Panc1 (cell line): ENCODE results near the gene KRTAP12-2. TPM values are rescaled to one million over a fixed set of nuclear protein-coding genes. Genes with fewer than 3 reads are reported as not detected.

Experiments used
- ATAC-seq: fragments of 200-7000 bp; cut with Tn5 transposase; 2 replicates; pipeline ENCODE4 v1.9.1; 2020; ENCODE audit warnings: mild to moderate bottlenecking, moderate library complexity
- BruUV-seq: library from RNA; stranded (reverse); fragments of 400-500 nt; replicated peaks from 2 replicates; lab custom pipeline; 2021; lab: Mats Ljungman, UMichigan
- CTCF ChIA-PET: fragments of 300-600 bp; sonication (Branson Sonifier 250); formaldehyde crosslinking; loops from one replicate; lab custom pipeline; 2022; ENCODE audit warnings: antibody characterized with exemption; lab: Charles Lee
- POLR2A ChIA-PET: fragments of 300-600 bp; sonication (Branson Sonifier 250); formaldehyde crosslinking; loops from one replicate; lab custom pipeline; 2022; ENCODE audit warnings: antibody characterized with exemption; lab: Charles Lee
- DNase-seq: peaks from one replicate; pipeline ENCODE4 v3.0.0-alpha.2; 2010; ENCODE audit warnings: low read depth, low spot score
- H3K27ac ChIP-seq: 2 replicates; pipeline ENCODE4 v1.5.1; 2011; ENCODE audit warnings: mild to moderate bottlenecking, low read length, inconsistent platforms
- H3K27me3 ChIP-seq: fragments of 200-500 bp; sonication (Bioruptor generic); 2 replicates; pipeline ENCODE4 v1.6.0; 2014; ENCODE audit warnings: low read length, inconsistent platforms; ENCODE audit not compliant: control insufficient read depth, insufficient read depth
- H3K36me3 ChIP-seq: fragments of 200-500 bp; sonication (Bioruptor generic); 2 replicates; pipeline ENCODE4 v1.5.1; 2014; ENCODE audit warnings: inconsistent platforms, mild to moderate bottlenecking, low read length, moderate library complexity; ENCODE audit not compliant: control insufficient read depth, insufficient read depth
- H3K4me1 ChIP-seq: 2 replicates; pipeline ENCODE4 v1.5.1; 2011; ENCODE audit warnings: inconsistent platforms, mild to moderate bottlenecking, low read length, moderate library complexity; ENCODE audit not compliant: control insufficient read depth, insufficient read depth
- H3K4me3 ChIP-seq, 2 experiments: 2 replicates each; pipeline ENCODE4 v1.5.1; 2011 to 2012; ENCODE audit warnings: low read depth in 2 of 2, low read length in 2 of 2, mild to moderate bottlenecking in 2 of 2, inconsistent platforms in 1 of 2, moderate library complexity in 1 of 2
- H3K9me3 ChIP-seq: fragments of 200-500 bp; sonication (Bioruptor generic); 2 replicates; pipeline ENCODE4 v1.5.1; 2014; ENCODE audit warnings: low read depth, mild to moderate bottlenecking, inconsistent platforms, low read length, moderate library complexity; ENCODE audit not compliant: control insufficient read depth, insufficient read depth
- POLR2AphosphoS5 ChIP-seq: IDR thresholded peaks from 2 replicates; pipeline ENCODE4 v1.6.1; 2012; ENCODE audit warnings: mild to moderate bottlenecking, low read depth, low read length, moderate library complexity
- SIN3A ChIP-seq: IDR thresholded peaks from 2 replicates; pipeline ENCODE4 v1.6.1; 2012; ENCODE audit warnings: low read depth, mild to moderate bottlenecking, low read length, moderate library complexity, borderline replicate concordance; ENCODE audit not compliant: insufficient read depth
- TCF7L2 ChIP-seq: IDR thresholded peaks from 2 replicates; pipeline ENCODE4 v1.6.1; 2011; ENCODE audit warnings: mild to moderate bottlenecking, low read depth, low read length, inconsistent platforms
- in situ Hi-C: cut with HindIII; loops from 2 replicates; pipeline ENCODE4 v1.10.0; 2016; ENCODE audit warnings: low sequenced_read_pairs, low pct_unique_long_range_greater_than_20kb
- intact Hi-C: fragments of 100-400 bp; cut with micrococcal nuclease; formaldehyde crosslinking; loops from one replicate; pipeline ENCODE4 v1.10.0; 2022; ENCODE audit not compliant: unreplicated experiment
- total RNA-seq: library from RNA; stranded (reverse); gene quantifications from one replicate; pipeline ENCODE4 v1.2.1, GENCODE V29; 2021; ENCODE audit not compliant: unreplicated experiment
- TF ChIP-seq, protein P1 (sequence below): fragments of 450-650 bp; IDR thresholded peaks from 2 replicates; pipeline ENCODE4 v1.5.1; 2017; ENCODE audit warnings: mild to moderate bottlenecking
- TF ChIP-seq, protein P2 (sequence below), 2 experiments: IDR thresholded peaks; 2 replicates each; pipeline ENCODE4 v1.6.1; 2011 to 2012; ENCODE audit warnings: low read depth in 2 of 2, control low read depth in 1 of 2, low read length in 1 of 2, mild to moderate bottlenecking in 1 of 2, moderate library complexity in 1 of 2; ENCODE audit not compliant: insufficient read depth in 1 of 2

KRTAP12-2 gene
- total RNA-seq, 1 experiment from 2014 or later: not detected

GRCh38 chr21:44657635-44658540 is 8.8 kb downstream of the KRTAP12-2 start, which contains the start of gene KRTAP12-3:
TSS of gene KRTAP12-3 (plus strand) at chr21:44657932. CDS start at chr21:44657980, 48 bp downstream.
- ChIA-PET POLR2A (no interaction called here), CTCF (no interaction called here)
- H3K27ac ChIP-seq: no peak within 1 kb of the TSS
- DNase-seq (no peak), ATAC-seq (no peak)
- H3K27me3 ChIP-seq: no peaks in the 10 kb centered on the region
- TF ChIP-seq POLR2AphosphoS5 (no peak), TCF7L2 (no peak)
- TF ChIP-seq, protein P1, sequence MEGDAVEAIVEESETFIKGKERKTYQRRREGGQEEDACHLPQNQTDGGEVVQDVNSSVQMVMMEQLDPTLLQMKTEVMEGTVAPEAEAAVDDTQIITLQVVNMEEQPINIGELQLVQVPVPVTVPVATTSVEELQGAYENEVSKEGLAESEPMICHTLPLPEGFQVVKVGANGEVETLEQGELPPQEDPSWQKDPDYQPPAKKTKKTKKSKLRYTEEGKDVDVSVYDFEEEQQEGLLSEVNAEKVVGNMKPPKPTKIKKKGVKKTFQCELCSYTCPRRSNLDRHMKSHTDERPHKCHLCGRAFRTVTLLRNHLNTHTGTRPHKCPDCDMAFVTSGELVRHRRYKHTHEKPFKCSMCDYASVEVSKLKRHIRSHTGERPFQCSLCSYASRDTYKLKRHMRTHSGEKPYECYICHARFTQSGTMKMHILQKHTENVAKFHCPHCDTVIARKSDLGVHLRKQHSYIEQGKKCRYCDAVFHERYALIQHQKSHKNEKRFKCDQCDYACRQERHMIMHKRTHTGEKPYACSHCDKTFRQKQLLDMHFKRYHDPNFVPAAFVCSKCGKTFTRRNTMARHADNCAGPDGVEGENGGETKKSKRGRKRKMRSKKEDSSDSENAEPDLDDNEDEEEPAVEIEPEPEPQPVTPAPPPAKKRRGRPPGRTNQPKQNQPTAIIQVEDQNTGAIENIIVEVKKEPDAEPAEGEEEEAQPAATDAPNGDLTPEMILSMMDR: no peak
- TF ChIP-seq, protein P2, sequence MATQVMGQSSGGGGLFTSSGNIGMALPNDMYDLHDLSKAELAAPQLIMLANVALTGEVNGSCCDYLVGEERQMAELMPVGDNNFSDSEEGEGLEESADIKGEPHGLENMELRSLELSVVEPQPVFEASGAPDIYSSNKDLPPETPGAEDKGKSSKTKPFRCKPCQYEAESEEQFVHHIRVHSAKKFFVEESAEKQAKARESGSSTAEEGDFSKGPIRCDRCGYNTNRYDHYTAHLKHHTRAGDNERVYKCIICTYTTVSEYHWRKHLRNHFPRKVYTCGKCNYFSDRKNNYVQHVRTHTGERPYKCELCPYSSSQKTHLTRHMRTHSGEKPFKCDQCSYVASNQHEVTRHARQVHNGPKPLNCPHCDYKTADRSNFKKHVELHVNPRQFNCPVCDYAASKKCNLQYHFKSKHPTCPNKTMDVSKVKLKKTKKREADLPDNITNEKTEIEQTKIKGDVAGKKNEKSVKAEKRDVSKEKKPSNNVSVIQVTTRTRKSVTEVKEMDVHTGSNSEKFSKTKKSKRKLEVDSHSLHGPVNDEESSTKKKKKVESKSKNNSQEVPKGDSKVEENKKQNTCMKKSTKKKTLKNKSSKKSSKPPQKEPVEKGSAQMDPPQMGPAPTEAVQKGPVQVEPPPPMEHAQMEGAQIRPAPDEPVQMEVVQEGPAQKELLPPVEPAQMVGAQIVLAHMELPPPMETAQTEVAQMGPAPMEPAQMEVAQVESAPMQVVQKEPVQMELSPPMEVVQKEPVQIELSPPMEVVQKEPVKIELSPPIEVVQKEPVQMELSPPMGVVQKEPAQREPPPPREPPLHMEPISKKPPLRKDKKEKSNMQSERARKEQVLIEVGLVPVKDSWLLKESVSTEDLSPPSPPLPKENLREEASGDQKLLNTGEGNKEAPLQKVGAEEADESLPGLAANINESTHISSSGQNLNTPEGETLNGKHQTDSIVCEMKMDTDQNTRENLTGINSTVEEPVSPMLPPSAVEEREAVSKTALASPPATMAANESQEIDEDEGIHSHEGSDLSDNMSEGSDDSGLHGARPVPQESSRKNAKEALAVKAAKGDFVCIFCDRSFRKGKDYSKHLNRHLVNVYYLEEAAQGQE (IDR thresholded peaks at IDR 0.05; ENCODE audit: insufficient read depth in 1 of 2, low read depth in 2 of 2, low read length in 1 of 2): no peak
- no peaks in the 10 kb centered on the region for H3K4me1 ChIP-seq
- H3K36me3 ChIP-seq: no peaks in the 10 kb centered on the region
- intact Hi-C loops (no loop called here), in situ Hi-C loops (no loop called here)
- no TSS peak for BruUV-seq
- H3K9me3 ChIP-seq: no peaks in the 10 kb centered on the region
- no peak within 1 kb of the TSS for H3K4me3 ChIP-seq

GRCh38 chr21:44656868-44657267 is 9.9 kb downstream of the KRTAP12-2 start:
- Histone ChIP-seq H3K4me1 (no peaks in the 10 kb centered on the region), H3K36me3 (no peaks in the 10 kb centered on the region), H3K9me3 (no peaks in the 10 kb centered on the region), H3K27me3 (no peaks in the 10 kb centered on the region), H3K27ac (no peak overlapping the region), H3K4me3 (no peak overlapping the region)
- TF ChIP-seq POLR2AphosphoS5 (no peak), SIN3A (no peak), TCF7L2 (no peak)
- TF ChIP-seq, protein P2 (IDR thresholded peaks at IDR 0.05; ENCODE audit: insufficient read depth in 1 of 2, low read depth in 2 of 2, low read length in 1 of 2): no peak
- TF ChIP-seq, protein P1: no peak
- ChIA-PET POLR2A (no interaction called here), CTCF (no interaction called here)
- DNase-seq (no peak), ATAC-seq (no peak)
- no TSS peak for BruUV-seq
- intact Hi-C loops (no loop called here), in situ Hi-C loops (no loop called here)
